Measurements from ENCODE around the gene TBX2. TPM values are rescaled to one million over a fixed set of nuclear protein-coding genes. Genes with fewer than 3 reads are reported as not detected.

The TBX2 gene
- total and polyA plus RNA-seq, 2 donors (not counting 1 experiment from before 2014, with no cell fraction given): 40.5 to 148 TPM

- Histone ChIP-seq H3K4me1 (ENCODE audit: control insufficient read depth, extremely low read depth, insufficient read depth, low read length) (peaks cover 3% of the 10 kb centered on the region), H3K79me2 (ENCODE audit: control insufficient read depth, insufficient read depth, low read length) (no peaks in the 10 kb centered on the region), H3K9me3 (ENCODE audit: control insufficient read depth, insufficient read depth, low read depth, low read length) (no peaks in the 10 kb centered on the region), H2AFZ (ENCODE audit: low read length) (no peak overlapping the region), H3K9ac (ENCODE audit: insufficient read depth, low read length) (no peak overlapping the region), H4K20me1 (ENCODE audit: control insufficient read depth, extremely low read depth, insufficient read depth, low read length) (no peaks in the 10 kb centered on the region), H3K4me3 (replicated peaks in 1 of 4; ENCODE audit: control extremely low read depth in 1 of 4, insufficient read depth in 1 of 4, low read depth in 3 of 4, low read length in 4 of 4) (no peak overlapping the region), H3K27ac (ENCODE audit: insufficient read depth, low read length) (no peak overlapping the region), H3K27me3 (ENCODE audit: control insufficient read depth, insufficient read depth, low read length) (no peaks in the 10 kb centered on the region), H3K4me2 (ENCODE audit: extremely low read depth, insufficient read depth, low read length) (no peak overlapping the region), H3K36me3 (ENCODE audit: control insufficient read depth, insufficient read depth, low read length) (no peaks in the 10 kb centered on the region)
- no peak for TF ChIP-seq CTCF (conservative IDR thresholded peaks at IDR 0.05 in 1 of 2, IDR thresholded peaks at IDR 0.05 in 1 of 2; ENCODE audit: low read depth in 1 of 2, low read length in 2 of 2)
- TF ChIP-seq EZH2 (IDR thresholded peaks at IDR 0.05; ENCODE audit: low read length, missing control alignments): no peak
- no peak for DNase-seq (ENCODE audit: low read depth in 2 of 2)
Measured at GRCh38 chr17:61421460-61421859, 21.8 kb downstream of the TBX2 start.

GRCh38 chr17:61422116-61422799, 22.6 kb downstream of the TBX2 start:
- no peaks in the 10 kb centered on the region for H3K36me3 ChIP-seq (ENCODE audit: control insufficient read depth, insufficient read depth, low read length)
- no peak overlapping the region for H3K9ac ChIP-seq (ENCODE audit: insufficient read depth, low read length)
- no peaks in the 10 kb centered on the region for H4K20me1 ChIP-seq (ENCODE audit: control insufficient read depth, extremely low read depth, insufficient read depth, low read length)
- H2AFZ ChIP-seq (ENCODE audit: low read length): no peak overlapping the region
- H3K4me2 ChIP-seq (ENCODE audit: extremely low read depth, insufficient read depth, low read length): no peak overlapping the region
- H3K27ac ChIP-seq (ENCODE audit: insufficient read depth, low read length): no peak overlapping the region
- H3K4me3 ChIP-seq (replicated peaks in 1 of 4; ENCODE audit: control extremely low read depth in 1 of 4, insufficient read depth in 1 of 4, low read depth in 3 of 4, low read length in 4 of 4): no peak overlapping the region
- DNase-seq (ENCODE audit: low read depth in 2 of 2): no peak
- H3K9me3 ChIP-seq (ENCODE audit: control insufficient read depth, insufficient read depth, low read depth, low read length): no peaks in the 10 kb centered on the region
- peaks cover 2% of the 10 kb centered on the region for H3K4me1 ChIP-seq (ENCODE audit: control insufficient read depth, extremely low read depth, insufficient read depth, low read length)
- no peak for TF ChIP-seq CTCF (conservative IDR thresholded peaks at IDR 0.05 in 1 of 2, IDR thresholded peaks at IDR 0.05 in 1 of 2; ENCODE audit: low read depth in 1 of 2, low read length in 2 of 2)
- no peak for TF ChIP-seq EZH2 (IDR thresholded peaks at IDR 0.05; ENCODE audit: low read length, missing control alignments)
- H3K27me3 ChIP-seq (ENCODE audit: control insufficient read depth, insufficient read depth, low read length): no peaks in the 10 kb centered on the region
- no peaks in the 10 kb centered on the region for H3K79me2 ChIP-seq (ENCODE audit: control insufficient read depth, insufficient read depth, low read length)

- TF ChIP-seq EZH2 (IDR thresholded peaks at IDR 0.05; ENCODE audit: low read length, missing control alignments): no peak
- TF ChIP-seq CTCF (conservative IDR thresholded peaks at IDR 0.05 in 1 of 2, IDR thresholded peaks at IDR 0.05 in 1 of 2; ENCODE audit: low read depth in 1 of 2, low read length in 2 of 2): no peak
- peaks cover 2% of the 10 kb centered on the region for H3K4me1 ChIP-seq (ENCODE audit: control insufficient read depth, extremely low read depth, insufficient read depth, low read length)
- H3K27ac ChIP-seq (ENCODE audit: insufficient read depth, low read length): no peak overlapping the region
- no peak overlapping the region for H2AFZ ChIP-seq (ENCODE audit: low read length)
- H3K27me3 ChIP-seq (ENCODE audit: control insufficient read depth, insufficient read depth, low read length): no peaks in the 10 kb centered on the region
- no peak overlapping the region for H3K9ac ChIP-seq (ENCODE audit: insufficient read depth, low read length)
- no peak overlapping the region for H3K4me2 ChIP-seq (ENCODE audit: extremely low read depth, insufficient read depth, low read length)
- H3K79me2 ChIP-seq (ENCODE audit: control insufficient read depth, insufficient read depth, low read length): no peaks in the 10 kb centered on the region
- no peaks in the 10 kb centered on the region for H4K20me1 ChIP-seq (ENCODE audit: control insufficient read depth, extremely low read depth, insufficient read depth, low read length)
- no peaks in the 10 kb centered on the region for H3K9me3 ChIP-seq (ENCODE audit: control insufficient read depth, insufficient read depth, low read depth, low read length)
- H3K36me3 ChIP-seq (ENCODE audit: control insufficient read depth, insufficient read depth, low read length): no peaks in the 10 kb centered on the region
- no peak overlapping the region for H3K4me3 ChIP-seq (replicated peaks in 1 of 4; ENCODE audit: control extremely low read depth in 1 of 4, insufficient read depth in 1 of 4, low read depth in 3 of 4, low read length in 4 of 4)
- DNase-seq (ENCODE audit: low read depth in 2 of 2): no peak
Measured at GRCh38 chr17:61422869-61423268, 23.2 kb downstream of the TBX2 start.
